DMS 273 (cell line): Measurements from ENCODE around the gene DNAJC21.
"Not testable (repeated sequence)": the region's sequence is repeated elsewhere in the genome, so short reads cannot be mapped to it uniquely, and the experiment has no call there.

ENCODE experiments used
- DNase-seq: peaks from one replicate; lab custom pipeline; 2025; ENCODE audit not compliant: unreplicated experiment; lab: John Stamatoyannopoulos, UW

DNAJC21 gene

GRCh38 chr5:34923256-34923655 is 6.1 kb upstream of the DNAJC21 start:
- DNase-seq = not testable (repeated sequence)

GRCh38 chr5:34923694-34924461 is 5.5 kb upstream of the DNAJC21 start:
- DNase-seq = peak; percentile 36

- no peak for DNase-seq
These were observed 4.9 kb upstream of the DNAJC21 start for GRCh38 chr5:34924462-34924765.

DNA sequence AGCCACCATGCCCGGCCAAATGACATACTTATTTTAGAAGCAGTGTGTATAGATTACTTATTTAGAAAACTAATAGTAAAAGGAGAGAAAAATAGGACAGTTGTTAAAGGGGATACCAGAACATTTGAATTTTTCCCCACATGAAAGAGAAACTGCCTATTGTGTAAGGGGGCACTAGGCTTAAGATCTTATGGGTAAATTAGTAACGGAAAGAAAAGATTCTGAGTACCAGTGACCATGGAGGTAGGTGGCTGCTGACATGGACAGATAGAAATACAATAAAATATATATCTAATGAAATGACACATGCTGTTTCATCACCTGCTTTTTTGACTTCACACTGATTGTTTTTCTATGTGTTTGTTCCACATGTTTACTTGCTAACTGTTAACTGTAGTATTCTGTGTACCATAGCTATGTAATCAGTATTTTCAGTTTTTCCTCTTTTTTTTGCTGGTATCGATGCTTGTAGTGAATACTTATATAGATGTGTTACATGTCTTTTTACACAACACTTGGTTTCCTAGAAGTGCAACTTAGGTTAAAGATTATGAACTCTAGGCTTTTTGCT is 3.0 kb upstream of the DNAJC21 start:
- no peak for DNase-seq

- no peak for DNase-seq
These were observed 1.6 kb upstream of the DNAJC21 start for GRCh38 chr5:34927785-34928184.

GRCh38 chr5:34928267-34928666 is 1.1 kb upstream of the DNAJC21 start:
- DNase-seq = peak; percentile 15

- DNase-seq = peak; percentile 91
These were observed 532 bp downstream of the DNAJC21 start for GRCh38 chr5:34929720-34930461.

- peak; percentile 59 for DNase-seq
These were observed 1.1 kb downstream of the DNAJC21 start for GRCh38 chr5:34930462-34930844.

- DNase-seq = no peak
These were observed 1.5 kb downstream of the DNAJC21 start for GRCh38 chr5:34930870-34931269.

DNA sequence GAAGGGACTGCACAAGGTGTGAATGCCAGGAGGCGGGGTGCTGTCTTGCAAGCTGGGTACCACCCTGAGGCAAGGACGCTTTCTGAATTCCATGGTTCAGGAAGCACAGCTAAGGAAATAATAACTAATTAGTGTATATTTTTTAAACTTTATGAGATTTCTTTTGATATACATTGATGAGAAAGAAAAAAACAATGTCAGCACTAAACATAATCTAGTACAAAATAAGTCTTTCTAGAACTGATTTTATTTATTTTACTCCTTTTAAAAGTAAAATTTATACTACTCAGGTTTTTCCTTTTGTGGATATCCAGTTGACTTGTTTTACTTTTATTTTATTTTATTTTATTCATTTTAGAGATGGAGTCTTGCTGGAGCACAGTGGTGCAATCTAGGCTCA is 3.6 kb downstream of the DNAJC21 start:
- no peak for DNase-seq

- DNase-seq = no peak
These were observed 12.6 kb downstream of the DNAJC21 start for GRCh38 chr5:34941936-34942335.

- no peak for DNase-seq
These were observed 14.7 kb downstream of the DNAJC21 start for GRCh38 chr5:34944044-34944443.

DNA sequence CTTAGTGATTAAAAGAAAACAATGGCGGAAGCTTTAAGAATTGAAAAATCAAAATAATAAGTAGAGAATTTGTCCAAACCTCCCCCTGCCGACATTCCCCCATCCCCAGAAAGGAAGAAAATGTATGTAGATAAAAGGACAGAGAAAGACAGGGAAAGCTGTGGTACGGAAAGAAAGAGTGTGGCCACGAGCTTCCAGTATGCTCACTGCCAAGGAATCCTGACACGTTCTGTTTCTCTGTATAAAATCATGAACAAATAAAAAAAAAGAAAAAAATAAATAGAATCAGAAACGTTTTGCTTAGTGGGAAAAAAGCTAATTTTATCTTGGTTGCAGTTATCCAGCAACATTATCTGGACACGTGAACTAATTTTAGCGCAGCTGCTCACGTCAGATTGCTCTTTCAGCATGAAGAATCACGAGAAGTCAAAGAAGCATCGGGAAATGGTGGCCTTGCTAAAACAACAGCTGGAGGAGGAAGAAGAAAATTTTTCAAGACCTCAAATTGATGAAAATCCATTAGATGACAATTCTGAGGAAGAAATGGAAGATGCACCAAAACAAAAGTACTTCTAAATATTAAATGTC is 15.2 kb downstream of the DNAJC21 start:
- no peak for DNase-seq

DNA sequence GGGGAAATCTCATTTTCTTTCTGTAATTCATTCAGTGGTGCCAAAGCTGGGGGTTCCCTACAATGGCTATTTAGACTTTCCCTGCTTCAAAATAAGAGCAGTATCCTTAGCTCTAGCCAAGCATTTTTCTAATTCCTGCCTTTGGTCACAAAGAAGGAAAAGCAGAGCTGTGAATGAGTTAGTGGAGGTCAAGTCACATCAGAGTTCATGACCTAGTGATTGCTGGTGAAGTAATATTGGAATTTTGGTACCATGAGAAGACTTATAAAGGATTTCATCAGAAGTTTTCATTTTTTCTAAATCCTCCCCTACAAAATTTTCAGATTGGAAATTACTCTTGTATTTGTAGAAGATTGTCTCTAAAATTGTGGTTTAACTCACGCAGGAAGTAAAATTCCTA is 28.0 kb downstream of the DNAJC21 start:
- DNase-seq = no peak

DNA sequence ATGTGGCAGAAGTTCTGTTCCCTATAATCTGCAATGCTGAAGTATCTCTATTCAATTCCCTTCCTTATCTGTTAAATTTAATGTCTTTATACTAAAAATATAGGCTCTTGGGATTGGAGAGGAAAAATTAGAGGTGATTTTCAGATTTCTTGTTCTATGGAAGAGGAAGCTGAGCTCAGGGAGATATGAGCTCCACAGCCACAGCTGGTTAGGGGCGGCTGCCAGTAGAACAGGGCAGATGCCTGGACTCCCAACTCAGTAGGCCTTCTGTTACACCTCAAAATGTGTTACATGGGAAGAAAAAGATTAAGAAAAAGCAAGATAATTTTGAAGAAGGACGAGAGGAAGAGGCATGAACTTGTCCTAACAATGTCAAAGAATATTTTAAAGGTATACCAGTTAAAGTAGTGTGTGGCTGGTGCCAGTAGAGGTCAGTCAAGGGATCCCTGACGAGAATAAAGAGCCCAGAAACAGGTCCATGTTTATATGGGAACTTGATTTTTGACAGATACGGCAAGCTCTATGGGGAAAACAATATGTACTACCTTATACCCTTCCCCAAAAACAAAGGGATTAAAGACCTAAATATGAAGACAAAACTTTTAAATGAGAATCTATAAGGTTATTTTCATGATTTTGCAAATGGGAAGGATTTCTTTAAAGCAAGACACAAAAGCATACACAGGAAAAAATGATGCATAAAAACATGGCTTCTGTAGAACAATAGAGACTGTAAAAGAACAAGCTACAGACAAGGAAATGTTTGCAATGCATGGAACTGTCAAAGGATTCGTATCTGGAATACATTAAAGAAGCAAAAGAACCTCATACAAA is 28.7 kb downstream of the DNAJC21 start:
- peak; percentile 60 for DNase-seq

GRCh38 chr5:34959323-34959722 is 30.0 kb downstream of the DNAJC21 start:
- DNase-seq = no peak

DNA sequence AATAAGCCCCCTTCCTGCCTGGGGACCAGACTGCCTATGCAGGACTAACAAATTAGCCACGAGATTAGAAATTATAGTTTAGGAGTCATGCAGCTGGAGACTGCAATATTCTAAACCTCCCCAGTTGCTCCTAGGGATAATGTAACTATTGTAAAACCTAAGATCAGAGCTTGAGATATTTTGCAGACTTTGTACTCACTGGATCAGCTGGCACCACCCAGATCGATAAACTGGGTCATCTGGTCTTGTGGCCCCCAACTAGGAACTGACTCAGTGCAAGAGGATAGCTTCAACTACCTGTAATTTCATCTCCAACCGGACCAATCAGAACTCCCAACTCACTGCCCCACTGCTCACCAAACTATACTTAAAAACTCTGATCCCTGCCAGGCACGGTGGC is 38.2 kb downstream of the DNAJC21 start:
- no peak for DNase-seq

GRCh38 chr5:34968258-34968657 is 38.9 kb downstream of the DNAJC21 start:
- no peak for DNase-seq

DNA sequence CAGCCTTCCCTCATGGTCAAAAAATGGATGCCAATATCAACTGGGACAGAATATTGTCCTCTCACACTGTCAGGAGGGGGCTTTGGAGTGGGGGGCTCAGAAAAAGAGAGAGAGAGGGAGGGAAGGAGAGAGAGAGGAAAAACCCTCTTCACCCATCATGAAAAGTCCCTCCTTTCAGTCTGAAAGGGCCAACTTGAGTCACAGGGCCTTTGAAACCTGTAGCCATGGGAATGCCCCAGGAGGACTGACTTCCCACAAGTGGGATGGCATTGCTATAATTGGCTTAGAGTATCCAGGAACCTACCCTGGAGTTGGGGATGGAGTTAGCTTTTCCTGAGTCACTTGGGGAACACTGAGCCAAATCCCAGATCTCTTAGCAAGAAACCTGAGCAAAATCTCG is 41.2 kb downstream of the DNAJC21 start:
- no peak for DNase-seq

DNA sequence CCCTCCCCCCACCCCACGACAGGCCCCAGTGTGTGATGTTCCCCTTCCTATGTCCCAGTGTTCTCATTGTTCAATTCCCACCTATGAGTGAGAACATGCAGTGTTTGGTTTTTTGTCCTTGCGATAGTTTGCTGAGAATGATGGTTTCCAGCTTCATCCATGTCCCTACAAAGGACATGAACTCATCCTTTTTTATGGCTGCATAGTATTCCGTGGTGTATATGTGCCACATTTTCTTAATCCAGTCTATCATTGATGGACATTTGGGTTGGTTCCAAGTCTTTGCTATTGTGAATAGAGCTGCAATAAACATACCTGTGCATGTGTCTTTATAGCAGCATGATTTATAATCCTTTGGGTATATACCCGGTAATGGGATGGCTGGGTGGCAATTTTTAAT is 42.3 kb downstream of the DNAJC21 start:
- DNase-seq = not testable (repeated sequence)

DNA sequence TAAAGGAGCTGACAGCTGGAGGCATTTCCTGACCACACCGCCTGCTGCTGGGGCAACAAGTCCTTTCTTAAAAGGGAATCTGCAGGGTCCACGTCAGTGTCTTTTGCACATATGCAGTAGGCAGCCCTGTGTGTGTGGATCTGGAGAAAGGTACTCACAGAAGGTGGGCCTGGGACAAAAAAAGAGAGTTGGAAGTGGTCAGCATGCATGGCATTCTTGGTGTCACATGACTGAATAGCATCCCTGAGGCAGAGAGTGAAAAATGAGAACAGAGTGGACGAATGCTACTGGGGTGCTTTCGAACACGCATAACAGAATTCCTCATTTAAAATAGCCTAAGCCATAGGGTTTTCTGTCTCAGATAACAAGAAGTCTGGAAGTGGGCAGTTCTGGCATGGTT is 47.0 kb downstream of the DNAJC21 start:
- no peak for DNase-seq
